Measurements from ENCODE around the gene COL18A1. TPM values are rescaled to one million over a fixed set of nuclear protein-coding genes. Genes with fewer than 3 reads are reported as not detected.

COL18A1 gene
- total and polyA plus RNA-seq, 2 donors (not counting 1 experiment from before 2014, with no cell fraction given) = 15.6 to 24.7 TPM

- WGBS (ENCODE audit: insufficient coverage) = 41% methylated on average over 9 of the region's 15 CpGs
- Mint-ChIP-seq H3K27me3 (no peaks in the 10 kb centered on the region), H3K4me1 (peaks cover 36% of the 10 kb centered on the region), H3K4me3 (peak overlapping the region; percentile 68), H3K9me3 (ENCODE audit: insufficient read depth) (no peaks in the 10 kb centered on the region), H3K27ac (peak overlapping the region; percentile 61)
- ATAC-seq (ENCODE audit: low read depth) = no peak
- H3K9ac ChIP-seq (ENCODE audit: low read length) = no peak overlapping the region
- intact Hi-C loops (cut with micrococcal nuclease) = no loop called here
- CTCF ChIA-PET = no interaction called here
- H3K4me3 ChIP-seq (ENCODE audit: control extremely low read depth in 1 of 5, extremely low read depth in 1 of 5, insufficient read depth in 1 of 5, low read depth in 2 of 5, low read length in 4 of 5) = peak overlapping the region in 4 of 5 experiments; percentile 21 to 47 (median 26)
- POLR2A ChIA-PET = no interaction called here
- no peaks in the 10 kb centered on the region for H3K36me3 ChIP-seq (replicated peaks in 1 of 2; ENCODE audit: control extremely low read depth in 1 of 2, control insufficient read depth in 1 of 2, extremely low read depth in 1 of 2, insufficient read depth in 2 of 2, low read length in 1 of 2)
- H2AFZ ChIP-seq (ENCODE audit: insufficient read depth, low read depth, low read length, poor library complexity, severe bottlenecking) = peak overlapping the region; percentile 38
- TF ChIP-seq, protein P1, sequence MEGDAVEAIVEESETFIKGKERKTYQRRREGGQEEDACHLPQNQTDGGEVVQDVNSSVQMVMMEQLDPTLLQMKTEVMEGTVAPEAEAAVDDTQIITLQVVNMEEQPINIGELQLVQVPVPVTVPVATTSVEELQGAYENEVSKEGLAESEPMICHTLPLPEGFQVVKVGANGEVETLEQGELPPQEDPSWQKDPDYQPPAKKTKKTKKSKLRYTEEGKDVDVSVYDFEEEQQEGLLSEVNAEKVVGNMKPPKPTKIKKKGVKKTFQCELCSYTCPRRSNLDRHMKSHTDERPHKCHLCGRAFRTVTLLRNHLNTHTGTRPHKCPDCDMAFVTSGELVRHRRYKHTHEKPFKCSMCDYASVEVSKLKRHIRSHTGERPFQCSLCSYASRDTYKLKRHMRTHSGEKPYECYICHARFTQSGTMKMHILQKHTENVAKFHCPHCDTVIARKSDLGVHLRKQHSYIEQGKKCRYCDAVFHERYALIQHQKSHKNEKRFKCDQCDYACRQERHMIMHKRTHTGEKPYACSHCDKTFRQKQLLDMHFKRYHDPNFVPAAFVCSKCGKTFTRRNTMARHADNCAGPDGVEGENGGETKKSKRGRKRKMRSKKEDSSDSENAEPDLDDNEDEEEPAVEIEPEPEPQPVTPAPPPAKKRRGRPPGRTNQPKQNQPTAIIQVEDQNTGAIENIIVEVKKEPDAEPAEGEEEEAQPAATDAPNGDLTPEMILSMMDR (IDR thresholded peaks at IDR 0.05) = no peak
- TF ChIP-seq EZH2 (IDR thresholded peaks at IDR 0.05; ENCODE audit: borderline replicate concordance, insufficient read depth, low read depth, low read length, poor library complexity, severe bottlenecking) = no peak
- H3K4me2 ChIP-seq (replicated peaks; ENCODE audit: low read depth, low read length, poor library complexity, severe bottlenecking) = peak overlapping the region; percentile 72
- no peaks in the 10 kb centered on the region for H4K20me1 ChIP-seq (ENCODE audit: control insufficient read depth, insufficient read depth, low read length, poor library complexity, severe bottlenecking)
- H3K4me1 ChIP-seq (ENCODE audit: control insufficient read depth in 2 of 2, insufficient read depth in 2 of 2, low read length in 2 of 2) = peaks cover 34 to 43% of the 10 kb centered on the region in 2 donors
- peak; percentile 39 for DNase-seq
- no peak overlapping the region for H3K27ac ChIP-seq (ENCODE audit: low read length in 2 of 2)
- H3K27me3 ChIP-seq (replicated peaks in 1 of 4; ENCODE audit: control extremely low read depth in 1 of 4, control insufficient read depth in 3 of 4, insufficient read depth in 4 of 4, low read length in 3 of 4) = no peaks in the 10 kb centered on the region
- no peaks in the 10 kb centered on the region for H3K9me3 ChIP-seq (ENCODE audit: control extremely low read depth in 1 of 3, control insufficient read depth in 2 of 3, insufficient read depth in 1 of 3, low read length in 2 of 3)
- H3K79me2 ChIP-seq (ENCODE audit: control insufficient read depth, insufficient read depth, low read length) = no peaks in the 10 kb centered on the region
Measured at GRCh38 chr21:45549626-45550463, 144.9 kb downstream of the COL18A1 start.
